Body of pancreas (tissue), 4 donors: ENCODE measurements around the gene FAM217A. TPM values are rescaled to one million over a fixed set of nuclear protein-coding genes. Genes with fewer than 3 reads are reported as not detected.
"Not testable (repeated sequence)": the region's sequence is repeated elsewhere in the genome, so short reads cannot be mapped to it uniquely, and the experiment has no call there.

ENCODE experiments used
- ATAC-seq: fragments of 150-250 bp; one replicate; pipeline ENCODE4 v1.9.1; 2016
- DNase-seq, 4 donors: peaks; one replicate each; pipeline ENCODE4 v3.0.0-alpha.2; 2019
- H3K27ac ChIP-seq, 4 donors: fragments of 200-600 bp; sonication (generic); 1 replicate in 3 of 4; 2 replicates in 1 of 4; pipeline versions ENCODE4 v1.5.1 to v1.6.1; 2016 to 2019; ENCODE audit warnings: mild to moderate bottlenecking in 1 of 4, mixed read lengths in 1 of 4, moderate library complexity in 1 of 4
- H3K27me3 ChIP-seq, 2 donors: fragments of 200-600 bp; sonication (generic); one replicate each; pipeline ENCODE4 v1.6.0; 2016; ENCODE audit warnings: mild to moderate bottlenecking in 1 of 2
- H3K36me3 ChIP-seq, 2 donors: fragments of 200-600 bp; sonication (generic); replicated peaks in 1 of 2; 2 replicates each; pipeline ENCODE4 v1.5.1; 2016; ENCODE audit warnings: low read depth in 2 of 2; ENCODE audit not compliant: insufficient read depth in 1 of 2
- H3K4me1 ChIP-seq: fragments of 200-600 bp; sonication (generic); one replicate; pipeline ENCODE4 v1.6.0; 2016
- H3K4me3 ChIP-seq, 2 donors: fragments of 200-600 bp; sonication (generic); 1 replicate in 1 of 2; 2 replicates in 1 of 2; pipeline ENCODE4 v1.5.1; 2016 to 2019
- H3K9me3 ChIP-seq, 3 donors: fragments of 200-600 bp; sonication (generic); 1 replicate in 2 of 3; 2 replicates in 1 of 3; pipeline ENCODE4 v1.5.1; 2016
- POLR2A ChIP-seq, 3 donors: fragments of 450-650 bp; IDR thresholded peaks; one replicate each; pipeline ENCODE4 v1.6.1; 2016; ENCODE audit warnings: antibody characterized with exemption in 3 of 3, mild to moderate bottlenecking in 2 of 3
- WGBS, 2 donors: methylation state at CpG; one replicate each; pipeline ENCODE4 v1.1.5; 2017; 5-methylcytosine and 5-hydroxymethylcytosine counted together
- intact Hi-C: fragments of 100-400 bp; cut with DNase I; formaldehyde crosslinking; loops from one replicate; pipeline ENCODE4 v1.15.1; 2023
- total RNA-seq, 2 donors: library from RNA; depleted of rRNA; stranded (reverse); fragments of >200 nt; gene quantifications; one replicate each; pipeline ENCODE4 v1.1.0, GENCODE V29; 2016
- TF ChIP-seq, protein P1 (sequence below), 7 experiments: fragments of 450-650 bp in 4 of 7; fragments of 200-600 bp in 3 of 7; sonication (generic) in 3 of 7; IDR thresholded peaks; one replicate each; pipeline ENCODE4 v1.5.1; 2016 to 2019; ENCODE audit warnings: antibody characterized with exemption in 7 of 7

The FAM217A gene
- total RNA-seq, 2 donors from 2014 or later = not detected

- intact Hi-C loops, H3K27me3 ChIP-seq, H3K9me3 ChIP-seq, H3K4me3 ChIP-seq, H3K36me3 ChIP-seq: not testable (repeated sequence)
- DNase-seq (peak in 3 of 4 donors; percentile 42 to 80 (median 42)), ATAC-seq (peak; percentile 88)
- H3K4me1 ChIP-seq = peaks cover 40% of the 10 kb centered on the region
- WGBS, 2 donors = 27 to 31% methylated on average over 4 of the region's 4 CpGs
- peak in 1 of 3 donors; percentile 24 for TF ChIP-seq POLR2A (IDR thresholded peaks at IDR 0.05)
- H3K27ac ChIP-seq = peak overlapping the region; percentile 52 to 90 (median 76)
Observed at GRCh38 chr6:4109363-4109815, 30.5 kb upstream of the FAM217A start.

- WGBS, 2 donors = 67 to 76% methylated on average over 9 of the region's 9 CpGs
- Histone ChIP-seq H3K27me3 (no peaks in the 10 kb centered on the region), H3K4me3 (no peak overlapping the region), H3K9me3 (no peaks in the 10 kb centered on the region), H3K36me3 (no peaks in the 10 kb centered on the region), H3K4me1 (peaks cover 48% of the 10 kb centered on the region), H3K27ac (peak overlapping the region; percentile 52 to 90 (median 76))
- DNase-seq (no peak), ATAC-seq (no peak)
- no peak for TF ChIP-seq POLR2A (IDR thresholded peaks at IDR 0.05)
- TF ChIP-seq, protein P1, sequence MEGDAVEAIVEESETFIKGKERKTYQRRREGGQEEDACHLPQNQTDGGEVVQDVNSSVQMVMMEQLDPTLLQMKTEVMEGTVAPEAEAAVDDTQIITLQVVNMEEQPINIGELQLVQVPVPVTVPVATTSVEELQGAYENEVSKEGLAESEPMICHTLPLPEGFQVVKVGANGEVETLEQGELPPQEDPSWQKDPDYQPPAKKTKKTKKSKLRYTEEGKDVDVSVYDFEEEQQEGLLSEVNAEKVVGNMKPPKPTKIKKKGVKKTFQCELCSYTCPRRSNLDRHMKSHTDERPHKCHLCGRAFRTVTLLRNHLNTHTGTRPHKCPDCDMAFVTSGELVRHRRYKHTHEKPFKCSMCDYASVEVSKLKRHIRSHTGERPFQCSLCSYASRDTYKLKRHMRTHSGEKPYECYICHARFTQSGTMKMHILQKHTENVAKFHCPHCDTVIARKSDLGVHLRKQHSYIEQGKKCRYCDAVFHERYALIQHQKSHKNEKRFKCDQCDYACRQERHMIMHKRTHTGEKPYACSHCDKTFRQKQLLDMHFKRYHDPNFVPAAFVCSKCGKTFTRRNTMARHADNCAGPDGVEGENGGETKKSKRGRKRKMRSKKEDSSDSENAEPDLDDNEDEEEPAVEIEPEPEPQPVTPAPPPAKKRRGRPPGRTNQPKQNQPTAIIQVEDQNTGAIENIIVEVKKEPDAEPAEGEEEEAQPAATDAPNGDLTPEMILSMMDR (IDR thresholded peaks at IDR 0.05) = no peak
- intact Hi-C loops = no loop called here
Observed at GRCh38 chr6:4108561-4109093, 29.7 kb upstream of the FAM217A start.

DNA sequence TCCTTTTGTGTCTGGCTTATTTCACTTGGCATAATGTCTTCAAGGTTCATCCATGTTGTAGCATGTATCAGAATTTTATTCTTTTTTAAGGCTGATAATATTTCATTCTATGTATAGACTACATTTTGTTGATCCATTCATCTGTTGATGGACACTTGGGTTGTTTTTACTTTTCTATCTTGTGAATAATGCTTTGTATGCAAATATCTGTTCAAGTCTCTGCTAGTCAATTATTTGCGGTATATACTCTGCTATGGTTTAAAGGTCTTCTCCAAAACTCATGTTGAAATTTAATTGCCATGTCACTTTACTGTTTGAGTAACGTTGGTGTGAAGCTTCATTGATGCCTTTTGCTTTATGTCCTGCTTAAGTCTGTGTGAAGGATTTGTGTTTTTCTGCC lies 28.9 kb upstream of the FAM217A start:
- intact Hi-C loops = no loop called here

GRCh38 chr6:4105980-4106536 lies 27.1 kb upstream of the FAM217A start:
- intact Hi-C loops = no loop called here
- no peaks in the 10 kb centered on the region for H3K9me3 ChIP-seq
- H3K36me3 ChIP-seq = no peaks in the 10 kb centered on the region
- ATAC-seq (no peak), DNase-seq (no peak)
- H3K27ac ChIP-seq = peak overlapping the region; percentile 12 to 90 (median 40)
- 24 to 31% methylated on average over 4 of the region's 4 CpGs for WGBS, 2 donors
- TF ChIP-seq, protein P1 (IDR thresholded peaks at IDR 0.05) = no peak
- TF ChIP-seq POLR2A (IDR thresholded peaks at IDR 0.05) = no peak
- H3K27me3 ChIP-seq = no peaks in the 10 kb centered on the region
- no peak overlapping the region for H3K4me3 ChIP-seq
- H3K4me1 ChIP-seq = peaks cover 68% of the 10 kb centered on the region

More for the DNA sequence above, 28.9 kb upstream of the FAM217A start:
- Histone ChIP-seq H3K36me3 (no peaks in the 10 kb centered on the region), H3K4me1 (peaks cover 55% of the 10 kb centered on the region), H3K9me3 (no peaks in the 10 kb centered on the region), H3K27ac (peak overlapping the region in 3 of 4 donors; percentile 74 to 90 (median 77)), H3K27me3 (no peaks in the 10 kb centered on the region), H3K4me3 (no peak overlapping the region)
- no peak for TF ChIP-seq POLR2A (IDR thresholded peaks at IDR 0.05)
- TF ChIP-seq, protein P1 (IDR thresholded peaks at IDR 0.05) = no peak
- no peak for DNase-seq
- no peak for ATAC-seq
- 72% methylated on average over 2 of the region's 2 CpGs for WGBS, 2 donors

- no peak for TF ChIP-seq POLR2A (IDR thresholded peaks at IDR 0.05)
- TF ChIP-seq, protein P1 (IDR thresholded peaks at IDR 0.05) = no peak
- intact Hi-C loops = no loop called here
- H3K27ac ChIP-seq = peak overlapping the region in 3 of 4 donors; percentile 38 to 90 (median 63)
- no peaks in the 10 kb centered on the region for H3K27me3 ChIP-seq
- DNase-seq = peak; percentile 63 to 80 (median 74)
- no peaks in the 10 kb centered on the region for H3K9me3 ChIP-seq
- no peaks in the 10 kb centered on the region for H3K36me3 ChIP-seq
- ATAC-seq = peak; percentile 92
- H3K4me3 ChIP-seq = no peak overlapping the region
- WGBS, 2 donors = 41 to 42% methylated on average over 5 of the region's 5 CpGs
- H3K4me1 ChIP-seq = peaks cover 58% of the 10 kb centered on the region
Observed at GRCh38 chr6:4103929-4104328, 25.0 kb upstream of the FAM217A start.
